Upper lobe of left lung (tissue), 4 donors: Measurements from ENCODE around the gene SNTB2.

Experiments
- POLR2A ChIP-seq, 4 donors: fragments of 450-650 bp; IDR thresholded peaks; one replicate each; pipeline ENCODE4 v1.5.1; 2016 to 2017; ENCODE audit warnings: antibody characterized with exemption in 4 of 4, mild to moderate bottlenecking in 2 of 4
- POLR2AphosphoS5 ChIP-seq, 2 donors: sonication (generic); formaldehyde crosslinking; IDR thresholded peaks; one replicate each; pipeline ENCODE4 v1.5.1; 2017; ENCODE audit warnings: antibody characterized with exemption in 2 of 2
- TF ChIP-seq, protein P1 (sequence below), 6 experiments: fragments of 450-650 bp in 4 of 6; fragments of 200-600 bp in 2 of 6; sonication (generic) in 2 of 6; IDR thresholded peaks; one replicate each; pipeline ENCODE4 v1.5.1; 2016 to 2019; ENCODE audit warnings: antibody characterized with exemption in 6 of 6

DNA sequence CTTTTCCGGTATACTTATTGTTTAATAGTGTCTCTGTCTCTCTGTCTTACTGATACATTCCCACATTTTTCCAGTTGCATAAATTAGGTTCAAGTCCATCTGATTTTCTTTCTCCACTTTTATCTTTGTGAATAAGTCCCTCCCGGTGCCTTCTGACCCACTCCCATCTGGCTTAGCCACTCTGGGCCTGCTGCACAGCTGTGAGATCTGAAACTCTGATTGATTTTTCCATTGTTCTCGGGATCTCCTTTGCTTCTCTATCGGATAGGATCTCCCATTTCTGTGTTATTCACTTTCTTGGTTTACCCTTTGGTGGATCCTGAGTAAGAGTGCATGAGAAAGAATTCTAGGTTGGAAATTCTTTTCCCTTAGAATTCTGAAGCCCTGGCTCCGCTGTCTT lies 46.0 kb upstream of the SNTB2 start:
- TF ChIP-seq, protein P1, sequence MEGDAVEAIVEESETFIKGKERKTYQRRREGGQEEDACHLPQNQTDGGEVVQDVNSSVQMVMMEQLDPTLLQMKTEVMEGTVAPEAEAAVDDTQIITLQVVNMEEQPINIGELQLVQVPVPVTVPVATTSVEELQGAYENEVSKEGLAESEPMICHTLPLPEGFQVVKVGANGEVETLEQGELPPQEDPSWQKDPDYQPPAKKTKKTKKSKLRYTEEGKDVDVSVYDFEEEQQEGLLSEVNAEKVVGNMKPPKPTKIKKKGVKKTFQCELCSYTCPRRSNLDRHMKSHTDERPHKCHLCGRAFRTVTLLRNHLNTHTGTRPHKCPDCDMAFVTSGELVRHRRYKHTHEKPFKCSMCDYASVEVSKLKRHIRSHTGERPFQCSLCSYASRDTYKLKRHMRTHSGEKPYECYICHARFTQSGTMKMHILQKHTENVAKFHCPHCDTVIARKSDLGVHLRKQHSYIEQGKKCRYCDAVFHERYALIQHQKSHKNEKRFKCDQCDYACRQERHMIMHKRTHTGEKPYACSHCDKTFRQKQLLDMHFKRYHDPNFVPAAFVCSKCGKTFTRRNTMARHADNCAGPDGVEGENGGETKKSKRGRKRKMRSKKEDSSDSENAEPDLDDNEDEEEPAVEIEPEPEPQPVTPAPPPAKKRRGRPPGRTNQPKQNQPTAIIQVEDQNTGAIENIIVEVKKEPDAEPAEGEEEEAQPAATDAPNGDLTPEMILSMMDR (IDR thresholded peaks at IDR 0.05), result no peak
- TF ChIP-seq POLR2AphosphoS5 (IDR thresholded peaks at IDR 0.05) (no peak), POLR2A (IDR thresholded peaks at IDR 0.05) (no peak)
